KOPT-K1 (cell line): ENCODE measurements around the gene POFUT1.
"Not testable (repeated sequence)": the region's sequence is repeated elsewhere in the genome, so short reads cannot be mapped to it uniquely, and the experiment has no call there.

Source experiments
- H3K27ac ChIP-seq: fragments of 200-600 bp; sonication (generic); 2 replicates; pipeline ENCODE4 v1.5.1; 2016; ENCODE audit warnings: antibody characterized with exemption, mild to moderate bottlenecking, low read depth, low read length; ENCODE audit not compliant: poor library complexity, severe bottlenecking
- H3K36me3 ChIP-seq: fragments of 200-600 bp; sonication (generic); 2 replicates; pipeline ENCODE4 v1.5.1; 2017; ENCODE audit warnings: antibody characterized with exemption, mild to moderate bottlenecking, low read length, moderate library complexity; ENCODE audit not compliant: insufficient read depth
- H3K9me3 ChIP-seq: fragments of 200-600 bp; sonication (generic); 2 replicates; pipeline ENCODE4 v1.5.1; 2017; ENCODE audit warnings: antibody characterized with exemption, low read length, mild to moderate bottlenecking; ENCODE audit not compliant: insufficient read depth, poor library complexity, severe bottlenecking

POFUT1 gene

GRCh38 chr20:32233286-32233685 is 25.6 kb downstream of the POFUT1 start:
- Histone ChIP-seq H3K9me3 (no peaks in the 10 kb centered on the region), H3K27ac (no peak overlapping the region), H3K36me3 (peaks cover 91% of the 10 kb centered on the region)

GRCh38 chr20:32234135-32234808 is 26.6 kb downstream of the POFUT1 start:
- Histone ChIP-seq H3K27ac (no peak overlapping the region), H3K36me3 (peaks cover 81% of the 10 kb centered on the region), H3K9me3 (no peaks in the 10 kb centered on the region)

- Histone ChIP-seq H3K36me3 (peaks cover 73% of the 10 kb centered on the region), H3K27ac (no peak overlapping the region)
These were observed 27.8 kb downstream of the POFUT1 start for GRCh38 chr20:32235331-32236047.

GRCh38 chr20:32236048-32236533 is 28.4 kb downstream of the POFUT1 start:
- H3K27ac ChIP-seq = no peak overlapping the region
- peaks cover 67% of the 10 kb centered on the region for H3K36me3 ChIP-seq
- no peaks in the 10 kb centered on the region for H3K9me3 ChIP-seq

More at GRCh38 chr20:32235331-32236047, 27.8 kb downstream of the POFUT1 start:
- H3K9me3 ChIP-seq = no peaks in the 10 kb centered on the region

GRCh38 chr20:32236819-32237218 is 29.1 kb downstream of the POFUT1 start:
- H3K9me3 ChIP-seq = no peaks in the 10 kb centered on the region
- peaks cover 60% of the 10 kb centered on the region for H3K36me3 ChIP-seq
- H3K27ac ChIP-seq = no peak overlapping the region

- Histone ChIP-seq H3K27ac (no peak overlapping the region), H3K36me3 (peaks cover 54% of the 10 kb centered on the region), H3K9me3 (no peaks in the 10 kb centered on the region)
These were observed 29.7 kb downstream of the POFUT1 start for GRCh38 chr20:32237419-32237818.

- no peak overlapping the region for H3K27ac ChIP-seq
- peaks cover 41% of the 10 kb centered on the region for H3K36me3 ChIP-seq
- H3K9me3 ChIP-seq = no peaks in the 10 kb centered on the region
These were observed 31.1 kb downstream of the POFUT1 start for GRCh38 chr20:32238483-32239425.

- Histone ChIP-seq H3K36me3 (peaks cover 26% of the 10 kb centered on the region), H3K27ac (no peak overlapping the region), H3K9me3 (no peaks in the 10 kb centered on the region)
These were observed 32.5 kb downstream of the POFUT1 start for GRCh38 chr20:32240205-32240604.

GRCh38 chr20:32241807-32242206 is 34.1 kb downstream of the POFUT1 start:
- H3K9me3 ChIP-seq = no peaks in the 10 kb centered on the region
- no peak overlapping the region for H3K27ac ChIP-seq
- peaks cover 10% of the 10 kb centered on the region; the same call in 1 of the 2 replicates for H3K36me3 ChIP-seq

- Histone ChIP-seq H3K9me3 (no peaks in the 10 kb centered on the region), H3K27ac (no peak overlapping the region), H3K36me3 (no peaks in the 10 kb centered on the region)
These were observed 36.6 kb downstream of the POFUT1 start for GRCh38 chr20:32244150-32244823.

- Histone ChIP-seq H3K9me3 (no peaks in the 10 kb centered on the region), H3K27ac (no peak overlapping the region), H3K36me3 (no peaks in the 10 kb centered on the region)
These were observed 37.3 kb downstream of the POFUT1 start for GRCh38 chr20:32244959-32245358.

- H3K27ac ChIP-seq, H3K36me3 ChIP-seq: not testable (repeated sequence)
These were observed 38.5 kb downstream of the POFUT1 start for GRCh38 chr20:32246208-32246607.

GRCh38 chr20:32248043-32248442 is 40.4 kb downstream of the POFUT1 start:
- no peaks in the 10 kb centered on the region for H3K36me3 ChIP-seq
- no peaks in the 10 kb centered on the region for H3K9me3 ChIP-seq
- H3K27ac ChIP-seq = no peak overlapping the region

More at GRCh38 chr20:32246208-32246607, 38.5 kb downstream of the POFUT1 start:
- not testable (repeated sequence) for H3K9me3 ChIP-seq

- Histone ChIP-seq H3K9me3 (no peaks in the 10 kb centered on the region), H3K36me3 (no peaks in the 10 kb centered on the region), H3K27ac (no peak overlapping the region)
These were observed 41.5 kb downstream of the POFUT1 start for GRCh38 chr20:32249030-32249738.
